HG03159 (cell line): ENCODE data around the gene RPGRIP1.
"Not testable (repeated sequence)": the region's sequence is repeated elsewhere in the genome, so short reads cannot be mapped to it uniquely, and the experiment has no call there.

ENCODE experiments used
- ATAC-seq: cut with Tn5 transposase; IDR thresholded peaks from one replicate; pipeline ENCODE4 v1.9.1; 2021; ENCODE audit warnings: mild to moderate bottlenecking, moderate library complexity; ENCODE audit not compliant: unreplicated experiment

RPGRIP1 gene

GRCh38 chr14:21258005-21258888 is 21.6 kb upstream of the RPGRIP1 start:
- no peak for ATAC-seq

GRCh38 chr14:21258889-21259787 is 20.7 kb upstream of the RPGRIP1 start:
- no peak for ATAC-seq

GRCh38 chr14:21261824-21262223 is 18.1 kb upstream of the RPGRIP1 start:
- no peak for ATAC-seq

- ATAC-seq = no peak
Measured at GRCh38 chr14:21262410-21262809, 17.5 kb upstream of the RPGRIP1 start.

GRCh38 chr14:21263284-21264024 is 16.4 kb upstream of the RPGRIP1 start:
- no peak for ATAC-seq

GRCh38 chr14:21264025-21264801 is 15.7 kb upstream of the RPGRIP1 start:
- ATAC-seq = peak; percentile 71

- ATAC-seq = no peak
Measured at GRCh38 chr14:21267431-21267845, 12.4 kb upstream of the RPGRIP1 start.

- ATAC-seq = no peak
Measured at GRCh38 chr14:21267886-21268616, 11.8 kb upstream of the RPGRIP1 start.

GRCh38 chr14:21268617-21269251 is 11.1 kb upstream of the RPGRIP1 start:
- ATAC-seq = no peak

GRCh38 chr14:21269252-21270046 is 10.4 kb upstream of the RPGRIP1 start, which contains the start of gene HNRNPC:
HNRNPC (minus strand) TSS chr14:21269442; CDS start chr14:21234193, 35,249 bp downstream.
- peak; percentile 88 for ATAC-seq

- ATAC-seq = not testable (repeated sequence)
Measured at GRCh38 chr14:21272661-21273060, 7.2 kb upstream of the RPGRIP1 start.

GRCh38 chr14:21275261-21275858 is 4.5 kb upstream of the RPGRIP1 start:
- no peak for ATAC-seq

- no peak for ATAC-seq
Measured at GRCh38 chr14:21278632-21279031, 1.3 kb upstream of the RPGRIP1 start.

GRCh38 chr14:21281917-21282316 is 2.0 kb downstream of the RPGRIP1 start:
- not testable (repeated sequence) for ATAC-seq

- not testable (repeated sequence) for ATAC-seq
Measured at GRCh38 chr14:21286516-21286915, 6.6 kb downstream of the RPGRIP1 start.

- no peak for ATAC-seq
Measured at GRCh38 chr14:21287168-21287567, 7.3 kb downstream of the RPGRIP1 start.

- not testable (repeated sequence) for ATAC-seq
Measured at GRCh38 chr14:21294026-21294425, 14.1 kb downstream of the RPGRIP1 start.

GRCh38 chr14:21298358-21298757 is 18.5 kb downstream of the RPGRIP1 start:
- ATAC-seq = no peak
